ENCODE data around the gene MPPED1. TPM values are rescaled to one million over a fixed set of nuclear protein-coding genes. Genes with fewer than 3 reads are reported as not detected.
A peak's percentile ranks its signal among the peaks of the same experiment; 100 is the strongest.

Gene MPPED1
- total and polyA plus RNA-seq, 4 donors, result 0.89 to 6.5 (median 4.1) TPM

DNA sequence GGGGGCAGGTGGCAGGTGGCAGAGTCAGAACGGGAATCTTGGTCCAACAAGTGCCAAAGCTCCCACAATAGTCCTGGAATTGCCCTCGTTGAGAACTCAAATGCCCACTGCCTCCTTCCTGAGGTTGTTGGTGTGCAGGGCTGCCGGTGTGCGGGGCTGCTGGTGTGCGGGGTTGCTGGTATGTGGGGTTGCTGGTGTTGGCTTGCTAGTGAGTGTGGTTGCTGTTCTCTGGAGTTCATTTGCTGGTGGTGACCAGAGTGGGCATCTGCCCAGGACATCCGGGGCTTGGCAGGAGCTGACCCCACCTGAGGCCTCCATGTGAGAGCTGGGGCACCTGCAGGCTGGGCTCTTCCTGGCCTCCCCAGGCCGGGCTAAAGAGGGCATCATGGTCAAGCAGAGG, 14.0 kb upstream of the MPPED1 start:
- Histone ChIP-seq H3K4me1 (ENCODE audit: control insufficient read depth in 4 of 4, insufficient read depth in 4 of 4, low read length in 3 of 4) (peaks cover 15 to 41% (median 29%) of the 10 kb centered on the region in 4 donors), H3K27ac (ENCODE audit: low read depth in 1 of 2, low read length in 2 of 2) (peak overlapping the region; percentile 57 to 73), H3K9me3 (ENCODE audit: control insufficient read depth in 4 of 4, low read length in 3 of 4) (no peaks in the 10 kb centered on the region), H3K36me3 (ENCODE audit: control insufficient read depth in 4 of 4, insufficient read depth in 3 of 4, low read depth in 1 of 4, low read length in 3 of 4) (no peaks in the 10 kb centered on the region), H3K9ac (ENCODE audit: low read depth in 1 of 2, low read length in 2 of 2) (no peak overlapping the region), H3K27me3 (ENCODE audit: control insufficient read depth in 4 of 4, insufficient read depth in 4 of 4, low read length in 3 of 4) (no peaks in the 10 kb centered on the region), H3K4me3 (ENCODE audit: low read depth in 1 of 3, low read length in 3 of 3) (no peak overlapping the region)
- no peak for TF ChIP-seq EGR1 (IDR thresholded peaks at IDR 0.05; ENCODE audit: low read depth in 2 of 2)
- TF ChIP-seq, protein P1, sequence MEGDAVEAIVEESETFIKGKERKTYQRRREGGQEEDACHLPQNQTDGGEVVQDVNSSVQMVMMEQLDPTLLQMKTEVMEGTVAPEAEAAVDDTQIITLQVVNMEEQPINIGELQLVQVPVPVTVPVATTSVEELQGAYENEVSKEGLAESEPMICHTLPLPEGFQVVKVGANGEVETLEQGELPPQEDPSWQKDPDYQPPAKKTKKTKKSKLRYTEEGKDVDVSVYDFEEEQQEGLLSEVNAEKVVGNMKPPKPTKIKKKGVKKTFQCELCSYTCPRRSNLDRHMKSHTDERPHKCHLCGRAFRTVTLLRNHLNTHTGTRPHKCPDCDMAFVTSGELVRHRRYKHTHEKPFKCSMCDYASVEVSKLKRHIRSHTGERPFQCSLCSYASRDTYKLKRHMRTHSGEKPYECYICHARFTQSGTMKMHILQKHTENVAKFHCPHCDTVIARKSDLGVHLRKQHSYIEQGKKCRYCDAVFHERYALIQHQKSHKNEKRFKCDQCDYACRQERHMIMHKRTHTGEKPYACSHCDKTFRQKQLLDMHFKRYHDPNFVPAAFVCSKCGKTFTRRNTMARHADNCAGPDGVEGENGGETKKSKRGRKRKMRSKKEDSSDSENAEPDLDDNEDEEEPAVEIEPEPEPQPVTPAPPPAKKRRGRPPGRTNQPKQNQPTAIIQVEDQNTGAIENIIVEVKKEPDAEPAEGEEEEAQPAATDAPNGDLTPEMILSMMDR (IDR thresholded peaks at IDR 0.05; ENCODE audit: low read depth, low read length, missing input control), result no peak
- TF ChIP-seq RAD21 (IDR thresholded peaks at IDR 0.05), result no peak
- TF ChIP-seq, protein P2, sequence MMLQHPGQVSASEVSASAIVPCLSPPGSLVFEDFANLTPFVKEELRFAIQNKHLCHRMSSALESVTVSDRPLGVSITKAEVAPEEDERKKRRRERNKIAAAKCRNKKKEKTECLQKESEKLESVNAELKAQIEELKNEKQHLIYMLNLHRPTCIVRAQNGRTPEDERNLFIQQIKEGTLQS (IDR thresholded peaks at IDR 0.05), result no peak
- TF ChIP-seq FOXA1 (IDR thresholded peaks at IDR 0.05), result no peak
- TF ChIP-seq, protein P3, sequence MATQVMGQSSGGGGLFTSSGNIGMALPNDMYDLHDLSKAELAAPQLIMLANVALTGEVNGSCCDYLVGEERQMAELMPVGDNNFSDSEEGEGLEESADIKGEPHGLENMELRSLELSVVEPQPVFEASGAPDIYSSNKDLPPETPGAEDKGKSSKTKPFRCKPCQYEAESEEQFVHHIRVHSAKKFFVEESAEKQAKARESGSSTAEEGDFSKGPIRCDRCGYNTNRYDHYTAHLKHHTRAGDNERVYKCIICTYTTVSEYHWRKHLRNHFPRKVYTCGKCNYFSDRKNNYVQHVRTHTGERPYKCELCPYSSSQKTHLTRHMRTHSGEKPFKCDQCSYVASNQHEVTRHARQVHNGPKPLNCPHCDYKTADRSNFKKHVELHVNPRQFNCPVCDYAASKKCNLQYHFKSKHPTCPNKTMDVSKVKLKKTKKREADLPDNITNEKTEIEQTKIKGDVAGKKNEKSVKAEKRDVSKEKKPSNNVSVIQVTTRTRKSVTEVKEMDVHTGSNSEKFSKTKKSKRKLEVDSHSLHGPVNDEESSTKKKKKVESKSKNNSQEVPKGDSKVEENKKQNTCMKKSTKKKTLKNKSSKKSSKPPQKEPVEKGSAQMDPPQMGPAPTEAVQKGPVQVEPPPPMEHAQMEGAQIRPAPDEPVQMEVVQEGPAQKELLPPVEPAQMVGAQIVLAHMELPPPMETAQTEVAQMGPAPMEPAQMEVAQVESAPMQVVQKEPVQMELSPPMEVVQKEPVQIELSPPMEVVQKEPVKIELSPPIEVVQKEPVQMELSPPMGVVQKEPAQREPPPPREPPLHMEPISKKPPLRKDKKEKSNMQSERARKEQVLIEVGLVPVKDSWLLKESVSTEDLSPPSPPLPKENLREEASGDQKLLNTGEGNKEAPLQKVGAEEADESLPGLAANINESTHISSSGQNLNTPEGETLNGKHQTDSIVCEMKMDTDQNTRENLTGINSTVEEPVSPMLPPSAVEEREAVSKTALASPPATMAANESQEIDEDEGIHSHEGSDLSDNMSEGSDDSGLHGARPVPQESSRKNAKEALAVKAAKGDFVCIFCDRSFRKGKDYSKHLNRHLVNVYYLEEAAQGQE (IDR thresholded peaks at IDR 0.05), result no peak
- TF ChIP-seq GABPA (IDR thresholded peaks at IDR 0.05 in 1 of 2, conservative IDR thresholded peaks at IDR 0.05 in 1 of 2), result no peak
- TF ChIP-seq, protein P4, sequence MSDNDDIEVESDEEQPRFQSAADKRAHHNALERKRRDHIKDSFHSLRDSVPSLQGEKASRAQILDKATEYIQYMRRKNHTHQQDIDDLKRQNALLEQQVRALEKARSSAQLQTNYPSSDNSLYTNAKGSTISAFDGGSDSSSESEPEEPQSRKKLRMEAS (IDR thresholded peaks at IDR 0.05), result no peak
- no peak for TF ChIP-seq JUND (IDR thresholded peaks at IDR 0.05)
- TF ChIP-seq YY1 (IDR thresholded peaks at IDR 0.05), result no peak
- TF ChIP-seq TAF1 (conservative IDR thresholded peaks at IDR 0.05), result no peak
- TF ChIP-seq, protein P5, sequence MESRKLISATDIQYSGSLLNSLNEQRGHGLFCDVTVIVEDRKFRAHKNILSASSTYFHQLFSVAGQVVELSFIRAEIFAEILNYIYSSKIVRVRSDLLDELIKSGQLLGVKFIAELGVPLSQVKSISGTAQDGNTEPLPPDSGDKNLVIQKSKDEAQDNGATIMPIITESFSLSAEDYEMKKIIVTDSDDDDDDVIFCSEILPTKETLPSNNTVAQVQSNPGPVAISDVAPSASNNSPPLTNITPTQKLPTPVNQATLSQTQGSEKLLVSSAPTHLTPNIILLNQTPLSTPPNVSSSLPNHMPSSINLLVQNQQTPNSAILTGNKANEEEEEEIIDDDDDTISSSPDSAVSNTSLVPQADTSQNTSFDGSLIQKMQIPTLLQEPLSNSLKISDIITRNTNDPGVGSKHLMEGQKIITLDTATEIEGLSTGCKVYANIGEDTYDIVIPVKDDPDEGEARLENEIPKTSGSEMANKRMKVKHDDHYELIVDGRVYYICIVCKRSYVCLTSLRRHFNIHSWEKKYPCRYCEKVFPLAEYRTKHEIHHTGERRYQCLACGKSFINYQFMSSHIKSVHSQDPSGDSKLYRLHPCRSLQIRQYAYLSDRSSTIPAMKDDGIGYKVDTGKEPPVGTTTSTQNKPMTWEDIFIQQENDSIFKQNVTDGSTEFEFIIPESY (IDR thresholded peaks at IDR 0.05), result no peak
- WGBS, result 80% methylated on average over 7 of the region's 7 CpGs
- DNase-seq (ENCODE audit: low spot score), result no peak

DNA sequence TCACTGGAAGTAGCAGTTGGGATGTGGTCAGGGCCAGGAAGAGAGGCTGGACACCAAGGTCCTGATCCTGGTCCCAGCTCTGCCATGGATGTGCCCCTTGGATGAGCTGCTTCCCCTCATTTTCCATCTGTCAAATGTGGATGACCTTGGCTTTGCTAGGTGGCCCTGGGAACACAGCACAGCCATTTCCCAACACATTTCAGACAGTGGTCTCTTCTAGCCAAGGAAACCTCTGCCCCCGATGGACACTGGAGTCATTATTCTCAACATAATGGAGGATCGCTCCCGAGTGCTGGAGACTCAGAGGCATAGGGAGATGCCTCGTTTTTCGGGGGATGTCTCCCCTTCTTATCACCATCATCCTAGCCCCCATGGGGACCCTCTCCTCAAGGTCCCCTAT, 13.6 kb upstream of the MPPED1 start:
- DNase-seq (ENCODE audit: low spot score), result no peak
- Histone ChIP-seq H3K9ac (ENCODE audit: low read depth in 1 of 2, low read length in 2 of 2) (no peak overlapping the region), H3K27ac (ENCODE audit: low read depth in 1 of 2, low read length in 2 of 2) (no peak overlapping the region), H3K27me3 (ENCODE audit: control insufficient read depth in 4 of 4, insufficient read depth in 4 of 4, low read length in 3 of 4) (no peaks in the 10 kb centered on the region), H3K9me3 (ENCODE audit: control insufficient read depth in 4 of 4, low read length in 3 of 4) (no peaks in the 10 kb centered on the region), H3K4me3 (ENCODE audit: low read depth in 1 of 3, low read length in 3 of 3) (no peak overlapping the region), H3K4me1 (ENCODE audit: control insufficient read depth in 4 of 4, insufficient read depth in 4 of 4, low read length in 3 of 4) (peaks cover 15 to 41% (median 29%) of the 10 kb centered on the region in 4 donors), H3K36me3 (ENCODE audit: control insufficient read depth in 4 of 4, insufficient read depth in 3 of 4, low read depth in 1 of 4, low read length in 3 of 4) (no peaks in the 10 kb centered on the region)
- 88% methylated on average over 5 of the region's 5 CpGs for WGBS
- TF ChIP-seq, protein P2 (IDR thresholded peaks at IDR 0.05), result no peak
- TF ChIP-seq, protein P1 (IDR thresholded peaks at IDR 0.05; ENCODE audit: low read depth, low read length, missing input control), result no peak
- no peak for TF ChIP-seq TAF1 (conservative IDR thresholded peaks at IDR 0.05)
- TF ChIP-seq, protein P4 (IDR thresholded peaks at IDR 0.05), result no peak
- TF ChIP-seq JUND (IDR thresholded peaks at IDR 0.05), result no peak
- TF ChIP-seq SP1 (IDR thresholded peaks at IDR 0.05), result no peak
- TF ChIP-seq HNF4A (conservative IDR thresholded peaks at IDR 0.05), result no peak
- TF ChIP-seq FOXA1 (IDR thresholded peaks at IDR 0.05), result no peak
- TF ChIP-seq RXRA (IDR thresholded peaks at IDR 0.05), result no peak
- TF ChIP-seq HNF4G (IDR thresholded peaks at IDR 0.05), result no peak
- TF ChIP-seq YY1 (IDR thresholded peaks at IDR 0.05), result no peak
- no peak for TF ChIP-seq NR2F2 (IDR thresholded peaks at IDR 0.05)
- TF ChIP-seq FOXA2 (IDR thresholded peaks at IDR 0.05), result no peak
- no peak for TF ChIP-seq GABPA (IDR thresholded peaks at IDR 0.05 in 1 of 2, conservative IDR thresholded peaks at IDR 0.05 in 1 of 2)

All from liver (tissue), 9 donors.